HG03521 (cell line): ENCODE measurements around the gene CRHR2.

ENCODE experiments used
- ATAC-seq: cut with Tn5 transposase; IDR thresholded peaks from one replicate; pipeline ENCODE4 v1.9.1; 2021; ENCODE audit warnings: mild to moderate bottlenecking, moderate library complexity; ENCODE audit not compliant: unreplicated experiment

The CRHR2 gene

GRCh38 chr7:30683306-30683705, 1.1 kb upstream of the CRHR2 start:
- ATAC-seq: no peak

GRCh38 chr7:30681815-30682211, 443 bp downstream of the CRHR2 start:
- ATAC-seq: no peak

- ATAC-seq: no peak
Measured at GRCh38 chr7:30681331-30681797, 892 bp downstream of the CRHR2 start.

- ATAC-seq: no peak
Measured at GRCh38 chr7:30679664-30680063, 2.6 kb downstream of the CRHR2 start.

- no peak for ATAC-seq
Measured at GRCh38 chr7:30678805-30679204, 3.5 kb downstream of the CRHR2 start.

GRCh38 chr7:30674876-30675275, 7.4 kb downstream of the CRHR2 start:
- ATAC-seq: no peak

- ATAC-seq: no peak
Measured at GRCh38 chr7:30674420-30674819, 7.8 kb downstream of the CRHR2 start.

- ATAC-seq: no peak
Measured at GRCh38 chr7:30671793-30672465, 10.3 kb downstream of the CRHR2 start.

- no peak for ATAC-seq
Measured at GRCh38 chr7:30668102-30668501, 14.2 kb downstream of the CRHR2 start.

GRCh38 chr7:30667172-30667571, 15.1 kb downstream of the CRHR2 start:
- no peak for ATAC-seq

- no peak for ATAC-seq
Measured at GRCh38 chr7:30665449-30665848, 16.8 kb downstream of the CRHR2 start.

GRCh38 chr7:30665043-30665442, 17.2 kb downstream of the CRHR2 start:
- ATAC-seq: no peak

- no peak for ATAC-seq
Measured at GRCh38 chr7:30664184-30664885, 17.9 kb downstream of the CRHR2 start.

- ATAC-seq: no peak
Measured at GRCh38 chr7:30663414-30663813, 18.8 kb downstream of the CRHR2 start.

- ATAC-seq: no peak
Measured at GRCh38 chr7:30662431-30662939, 19.8 kb downstream of the CRHR2 start.

- ATAC-seq: no peak
Measured at GRCh38 chr7:30661926-30662325, 20.3 kb downstream of the CRHR2 start.

- no peak for ATAC-seq
Measured at GRCh38 chr7:30660331-30661255, 21.7 kb downstream of the CRHR2 start.

GRCh38 chr7:30659312-30659711, 22.9 kb downstream of the CRHR2 start:
- ATAC-seq: no peak

GRCh38 chr7:30658479-30659074, 23.7 kb downstream of the CRHR2 start:
- no peak for ATAC-seq

GRCh38 chr7:30657131-30657530, 25.1 kb downstream of the CRHR2 start:
- no peak for ATAC-seq
